SH-SY5Y (cell line): ENCODE results near the gene PPAT.

Experiments used
- GATA2 ChIP-seq: IDR thresholded peaks from 2 replicates; pipeline ENCODE4 v1.6.1; 2011; ENCODE audit warnings: mild to moderate bottlenecking, low read depth, low read length
- GATA3 ChIP-seq: IDR thresholded peaks from 2 replicates; pipeline ENCODE4 v1.6.1; 2011; ENCODE audit warnings: low read depth, mild to moderate bottlenecking, low read length, moderate library complexity

GRCh38 chr4:56386091-56386490 is 49.3 kb downstream of the PPAT start:
- TF ChIP-seq GATA2 (no peak), GATA3 (no peak)
